ENCODE data around the gene BSN.

Gene BSN

GRCh38 chr3:49634736-49635135, 80.5 kb downstream of the BSN start:
- DNase-seq: no peak

- no peak for DNase-seq
Measured at GRCh38 chr3:49636883-49637609, 82.8 kb downstream of the BSN start.

- DNase-seq: no peak
Measured at GRCh38 chr3:49638445-49638844, 84.2 kb downstream of the BSN start.

GRCh38 chr3:49639551-49639950, 85.3 kb downstream of the BSN start:
- DNase-seq: no peak

- DNase-seq: no peak
Measured at GRCh38 chr3:49641292-49641691, 87.0 kb downstream of the BSN start.

GRCh38 chr3:49641921-49642707, 87.8 kb downstream of the BSN start:
- no peak for DNase-seq

GRCh38 chr3:49642708-49643145, 88.5 kb downstream of the BSN start:
- DNase-seq: no peak

- DNase-seq: no peak
Measured at GRCh38 chr3:49644684-49645083, 90.4 kb downstream of the BSN start.

GRCh38 chr3:49646236-49646635, 92.0 kb downstream of the BSN start:
- no peak for DNase-seq

GRCh38 chr3:49647741-49648140, 93.5 kb downstream of the BSN start:
- no peak for DNase-seq

- no peak for DNase-seq
Measured at GRCh38 chr3:49648354-49649019, 94.2 kb downstream of the BSN start.

- DNase-seq: no peak
Measured at GRCh38 chr3:49649576-49649975, 95.3 kb downstream of the BSN start.

GRCh38 chr3:49650177-49650576, 95.9 kb downstream of the BSN start:
- no peak for DNase-seq

GRCh38 chr3:49650637-49651036, 96.4 kb downstream of the BSN start:
- DNase-seq: no peak

GRCh38 chr3:49652218-49652902, 98.1 kb downstream of the BSN start:
- no peak for DNase-seq

- no peak for DNase-seq
Measured at GRCh38 chr3:49652903-49653415, 98.7 kb downstream of the BSN start.

- DNase-seq: no peak
Measured at GRCh38 chr3:49653621-49654020, 99.3 kb downstream of the BSN start.

- DNase-seq: no peak
Measured at GRCh38 chr3:49654176-49654825, 100.0 kb downstream of the BSN start.

GRCh38 chr3:49654955-49655556, 100.8 kb downstream of the BSN start:
- no peak for DNase-seq

GRCh38 chr3:49655731-49656285, 101.5 kb downstream of the BSN start:
- no peak for DNase-seq

- no peak for DNase-seq
Measured at GRCh38 chr3:49656541-49657112, 102.3 kb downstream of the BSN start.
